ENCODE measurements around the gene RINL.

RINL gene

GRCh38 chr19:38819231-38819920, 58.7 kb downstream of the RINL start:
- H3K36me3 ChIP-seq: peaks cover 34 to 82% (median 70%) of the 10 kb centered on the region in 3 donors
- no peaks in the 10 kb centered on the region for H3K4me1 ChIP-seq
- TF ChIP-seq CTCF (IDR thresholded peaks at IDR 0.05): no peak
- no peak for DNase-seq
- H3K9me3 ChIP-seq: no peaks in the 10 kb centered on the region
- H3K4me3 ChIP-seq: no peak overlapping the region
- no peaks in the 10 kb centered on the region for H3K27me3 ChIP-seq
- intact Hi-C loops (cut with DNase I; ENCODE audit: low total_unique reads): no loop called here
- no peak overlapping the region for H3K27ac ChIP-seq
